Stimulated activated CD4-positive, alpha-beta T cell treated with anti-CD3 and anti-CD28 coated beads, Interleukin-12 subunit alpha, Interleukin-12 subunit beta, amount 100 ng/mL, for 48 hours (primary cell): ENCODE results near the gene NOS1AP.

Experiments
- DNase-seq, 3 donors: peaks; one replicate each; pipeline ENCODE4 v3.0.0-alpha.2; 2020; ENCODE audit warnings: low read depth in 2 of 3, low spot score in 1 of 3

NOS1AP gene

GRCh38 chr1:162240577-162240976, 171.1 kb downstream of the NOS1AP start:
- no peak for DNase-seq

DNA sequence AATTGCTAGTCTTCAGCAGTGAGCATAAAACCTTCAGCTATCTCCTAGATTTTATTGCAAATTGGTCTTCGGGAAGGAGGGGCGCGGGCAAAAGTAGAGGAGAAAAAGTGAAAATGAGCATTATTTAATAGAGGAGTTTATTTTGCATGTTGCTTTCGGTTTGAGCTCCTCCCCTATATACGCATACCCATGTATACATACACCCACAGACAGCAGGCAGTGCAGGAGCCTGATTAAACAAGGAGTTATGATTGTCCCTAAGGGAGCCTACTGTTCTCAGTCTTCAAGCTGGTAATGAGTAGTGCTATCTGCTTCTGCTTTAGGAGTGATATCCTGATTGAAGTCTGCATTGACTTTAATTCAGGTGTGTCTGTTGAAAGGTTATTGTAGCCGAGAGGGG, 173.3 kb downstream of the NOS1AP start:
- DNase-seq = no peak

- DNase-seq = no peak
Observed at GRCh38 chr1:162248854-162249535, 179.5 kb downstream of the NOS1AP start.

- DNase-seq = no peak
Observed at GRCh38 chr1:162250004-162250730, 180.7 kb downstream of the NOS1AP start.

- no peak for DNase-seq
Observed at GRCh38 chr1:162251102-162251501, 181.6 kb downstream of the NOS1AP start.

- no peak for DNase-seq
Observed at GRCh38 chr1:162252214-162252613, 182.7 kb downstream of the NOS1AP start.

- no peak for DNase-seq
Observed at GRCh38 chr1:162253790-162254189, 184.3 kb downstream of the NOS1AP start.

GRCh38 chr1:162256287-162256686, 186.8 kb downstream of the NOS1AP start:
- DNase-seq = no peak

DNA sequence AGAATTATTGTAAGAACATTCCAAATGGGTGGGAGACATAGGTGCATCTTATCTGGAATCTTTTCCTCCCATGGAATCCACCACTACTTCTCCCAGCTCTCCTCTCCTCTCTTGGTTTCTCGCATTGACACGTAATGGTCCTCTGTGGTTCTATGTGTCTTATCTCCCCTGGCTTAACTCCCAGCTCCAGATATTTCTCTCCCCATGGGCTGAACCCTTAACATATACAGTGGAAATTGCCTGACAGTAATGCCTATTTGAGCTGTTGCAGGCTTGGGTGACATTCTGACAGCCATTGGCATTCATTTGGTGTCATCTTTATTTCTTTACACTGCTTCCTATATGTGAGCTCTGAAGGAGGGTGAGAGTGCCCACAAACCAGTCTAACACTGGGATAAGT, 188.9 kb downstream of the NOS1AP start:
- DNase-seq = no peak

DNA sequence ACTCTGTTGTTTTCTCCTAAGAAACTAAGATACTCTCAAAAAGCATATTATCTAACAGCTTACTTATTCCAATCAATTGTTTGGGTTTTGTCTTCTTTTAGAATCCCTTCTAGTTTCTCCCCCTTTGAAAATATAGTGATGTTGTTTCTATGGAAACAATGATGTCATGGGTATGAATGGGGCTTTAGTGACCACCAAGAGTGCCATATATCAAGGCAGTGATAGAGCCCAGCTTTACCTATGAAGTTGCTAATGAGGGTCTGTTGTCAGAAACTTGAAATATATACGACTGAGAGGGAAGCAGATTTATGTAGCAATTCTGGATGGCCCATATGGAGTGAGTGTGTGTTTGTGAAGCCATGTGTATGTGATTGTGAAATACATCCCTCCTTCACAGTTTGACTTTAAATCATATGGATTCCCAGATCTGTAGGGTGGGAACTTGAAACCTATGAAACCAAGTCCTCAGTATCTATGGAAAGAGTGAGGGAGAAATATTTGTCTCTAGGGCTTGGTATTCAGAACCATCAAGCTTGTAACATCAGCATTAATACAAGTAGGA, 190.5 kb downstream of the NOS1AP start:
- DNase-seq = no peak

DNA sequence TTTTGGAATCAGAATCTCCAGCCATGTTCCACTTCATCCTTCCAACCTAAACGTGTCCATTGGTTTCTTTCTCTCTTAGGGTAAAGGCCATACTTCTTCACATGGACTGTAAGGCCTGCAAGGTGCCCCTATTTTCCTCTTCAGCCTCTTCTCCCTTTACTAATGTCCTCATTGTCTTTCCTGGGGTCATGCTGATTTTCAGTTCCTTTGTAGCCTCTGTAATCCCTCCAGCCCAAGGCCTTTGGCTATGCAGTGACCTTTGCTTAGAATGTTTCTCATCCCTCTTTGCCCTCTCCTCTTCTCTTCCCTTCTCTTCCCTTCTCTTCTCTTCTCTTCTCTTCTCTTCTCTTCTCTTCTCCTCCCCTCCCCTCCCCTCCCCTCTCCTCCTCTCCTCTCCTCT, 194.6 kb downstream of the NOS1AP start:
- DNase-seq = no peak

- DNase-seq = no peak
Observed at GRCh38 chr1:162265983-162266382, 196.5 kb downstream of the NOS1AP start.

DNA sequence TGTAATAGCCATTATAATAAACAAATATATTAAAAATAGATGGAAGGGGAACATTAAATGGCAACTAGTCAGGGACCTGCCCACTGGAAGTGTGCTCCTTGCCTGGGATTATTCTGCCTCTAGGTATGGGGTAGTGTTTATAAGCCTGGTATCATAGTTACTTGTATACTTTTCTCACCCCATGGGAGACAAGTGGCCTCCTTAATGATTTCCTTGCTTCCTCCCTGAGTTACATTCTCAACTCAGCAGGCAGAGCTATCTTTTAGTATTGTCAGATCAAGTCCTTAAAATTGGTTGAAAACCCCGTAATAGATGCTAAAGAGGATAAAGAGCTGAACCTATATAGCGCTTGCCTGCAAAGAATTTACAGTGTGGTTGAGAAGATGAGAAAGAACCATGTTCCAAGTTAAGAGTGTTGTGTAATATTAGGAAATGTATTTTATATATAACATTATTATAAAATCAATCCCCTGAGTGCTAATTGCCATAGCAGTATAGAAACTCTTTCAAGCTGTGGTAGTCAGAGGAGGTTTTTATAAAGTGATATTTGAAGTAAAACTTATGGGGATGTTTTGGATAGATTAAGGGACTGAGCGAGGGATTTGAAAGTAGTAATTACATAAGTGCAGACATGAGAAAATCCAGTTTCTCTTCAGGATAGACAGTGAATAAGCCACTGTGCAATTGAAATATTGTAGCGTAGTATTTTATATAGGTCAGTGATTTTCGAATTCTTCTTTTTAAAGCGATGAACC, 200.7 kb downstream of the NOS1AP start:
- DNase-seq = no peak

GRCh38 chr1:162271972-162272371, 202.5 kb downstream of the NOS1AP start:
- no peak for DNase-seq

- no peak for DNase-seq
Observed at GRCh38 chr1:162272419-162272818, 202.9 kb downstream of the NOS1AP start.

DNA sequence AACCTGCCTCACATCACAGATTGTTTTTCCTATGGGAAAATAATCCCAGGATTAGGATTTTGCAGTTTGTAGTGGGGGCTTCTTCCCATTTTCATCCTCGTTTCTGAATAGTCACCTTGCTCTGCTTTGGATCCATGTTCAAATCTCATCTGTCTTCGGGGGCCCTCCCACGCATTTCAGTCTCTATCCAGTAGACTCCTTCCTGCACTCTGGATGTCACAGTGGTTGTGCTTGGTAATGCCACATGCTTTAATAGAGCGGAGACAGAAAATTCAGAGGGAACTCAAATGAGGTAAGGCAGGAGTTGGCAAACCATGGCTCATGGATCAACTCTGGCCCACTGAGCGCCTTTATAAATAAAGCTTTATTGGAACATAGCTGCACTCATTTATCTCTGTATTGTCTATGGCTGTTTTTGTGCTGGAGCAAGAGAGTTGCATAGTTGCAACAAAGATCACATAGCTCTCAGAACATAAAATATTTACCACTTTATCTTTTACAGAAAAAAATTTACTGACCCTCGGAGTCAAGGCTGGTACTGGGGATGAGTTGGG, 206.2 kb downstream of the NOS1AP start:
- DNase-seq = no peak

- no peak for DNase-seq
Observed at GRCh38 chr1:162276493-162276892, 207.0 kb downstream of the NOS1AP start.

DNA sequence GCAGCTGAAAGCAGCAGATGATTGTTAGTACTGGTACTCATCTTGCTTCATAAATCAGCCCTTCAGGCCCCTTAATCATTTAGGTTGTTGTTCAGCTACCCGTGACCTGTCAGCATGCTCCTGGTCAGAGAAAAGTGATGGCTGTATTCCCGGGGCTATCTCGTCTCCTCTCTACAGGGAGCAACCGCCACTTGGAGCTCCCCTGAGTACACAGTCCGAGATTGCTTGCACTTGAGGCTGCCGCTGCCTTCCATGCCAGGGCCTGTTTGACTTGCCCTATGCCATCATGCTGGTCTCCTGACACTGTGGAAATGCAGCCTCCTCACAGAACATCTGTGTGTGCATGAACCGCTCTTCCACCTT, 209.6 kb downstream of the NOS1AP start:
- DNase-seq = no peak

GRCh38 chr1:162281426-162281825, 211.9 kb downstream of the NOS1AP start:
- DNase-seq = no peak

GRCh38 chr1:162283657-162284056, 214.2 kb downstream of the NOS1AP start:
- no peak for DNase-seq

DNA sequence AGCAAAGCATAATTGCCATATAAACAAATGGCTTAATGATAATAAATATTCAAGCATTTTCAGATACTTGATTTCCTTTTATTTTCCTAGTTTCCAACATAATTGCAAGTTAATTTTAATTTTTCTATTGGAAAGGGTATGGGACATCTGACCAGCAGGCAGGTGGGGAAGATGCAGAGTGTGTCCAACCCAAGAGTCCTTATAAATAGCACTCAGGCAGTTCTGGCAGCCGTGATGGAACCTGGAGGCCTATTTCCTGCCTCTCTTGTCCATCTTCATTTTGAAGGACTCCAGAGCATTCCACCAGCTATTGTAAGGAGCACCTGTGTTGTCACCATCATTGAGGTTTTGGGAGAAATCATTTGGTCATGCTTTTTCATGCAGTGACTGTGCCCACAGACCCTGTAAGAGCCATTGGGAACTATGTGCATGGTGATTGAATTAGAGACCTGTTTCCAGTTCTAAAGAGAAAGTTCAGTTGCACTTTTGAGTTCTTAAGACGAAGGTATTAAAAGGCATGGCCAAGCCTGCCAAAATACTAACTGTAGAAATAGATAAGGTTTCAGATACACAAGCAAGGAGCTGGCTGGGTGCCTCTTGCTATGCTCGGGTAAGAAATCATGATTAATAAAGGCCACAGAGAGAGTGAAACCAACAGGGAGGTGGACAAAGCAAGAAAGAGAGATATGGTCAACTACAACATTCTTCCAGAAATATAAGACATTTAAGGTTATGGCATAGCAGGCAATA, 214.9 kb downstream of the NOS1AP start:
- DNase-seq = no peak
